ENCODE results near the gene KDM4F.
A peak's percentile ranks its signal among the peaks of the same experiment; 100 is the strongest.
"Not testable (repeated sequence)": the region's sequence is repeated elsewhere in the genome, so short reads cannot be mapped to it uniquely, and the experiment has no call there.

KDM4F gene

DNA sequence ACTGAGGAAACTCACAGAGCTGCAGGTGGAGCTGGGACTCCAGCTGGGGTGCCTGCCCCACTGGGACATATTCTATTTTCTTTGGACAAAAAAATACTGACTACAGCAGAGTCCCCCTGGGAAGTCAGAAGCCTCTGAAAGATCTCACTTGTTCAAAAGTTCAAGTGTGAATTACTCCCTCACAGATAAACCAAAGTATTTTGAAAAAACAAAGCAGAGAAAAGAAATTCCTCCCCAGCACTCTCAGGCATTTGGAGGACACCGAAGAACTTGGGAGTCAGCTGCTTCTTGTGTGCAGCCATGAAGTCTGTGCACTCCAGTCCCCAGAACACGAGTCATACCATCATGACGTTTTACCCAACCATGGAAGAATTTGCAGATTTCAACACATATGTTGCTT lies at the start of gene KDM4F:
TSS of gene KDM4F (plus strand) at position 301 of the 400 bp plus-strand sequence.
- not testable (repeated sequence) for DNase-seq

DNA sequence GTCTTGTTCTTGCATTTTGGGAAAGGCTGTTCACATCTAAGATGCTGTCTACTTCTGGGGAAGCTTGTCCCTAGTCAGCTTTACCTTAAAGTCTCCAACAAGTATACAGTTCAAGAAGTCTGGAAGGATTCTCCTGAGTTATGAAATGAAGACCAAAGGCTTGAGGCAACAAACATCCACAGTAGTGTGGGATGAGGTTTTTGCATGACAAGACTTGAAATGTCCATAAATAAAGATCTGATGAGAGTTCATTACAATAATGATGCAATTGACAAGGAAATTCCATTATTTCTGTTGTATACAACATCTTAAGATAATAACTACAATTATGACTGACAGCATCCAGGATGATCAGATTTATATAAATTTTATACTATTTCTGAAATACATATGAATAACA lies 45.5 kb upstream of the KDM4F start:
- no peak for DNase-seq

DNA sequence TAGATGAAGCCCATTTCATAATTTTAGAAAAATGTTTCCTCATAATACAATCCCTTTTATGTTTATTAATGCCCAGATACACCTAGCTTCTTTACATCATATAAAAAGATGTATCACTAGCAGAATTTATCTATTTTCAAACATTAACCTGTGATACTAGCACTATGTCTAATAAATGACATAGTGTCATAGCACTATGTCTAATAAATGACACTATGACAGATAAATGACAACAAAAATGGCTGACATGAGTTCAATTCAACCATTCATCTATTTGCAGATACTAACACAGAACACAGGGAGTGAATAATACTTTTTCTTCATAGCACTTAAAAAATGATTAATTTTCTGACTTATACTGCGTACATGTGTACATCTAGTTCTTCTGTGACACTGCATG lies 43.6 kb upstream of the KDM4F start:
- DNase-seq = no peak

DNA sequence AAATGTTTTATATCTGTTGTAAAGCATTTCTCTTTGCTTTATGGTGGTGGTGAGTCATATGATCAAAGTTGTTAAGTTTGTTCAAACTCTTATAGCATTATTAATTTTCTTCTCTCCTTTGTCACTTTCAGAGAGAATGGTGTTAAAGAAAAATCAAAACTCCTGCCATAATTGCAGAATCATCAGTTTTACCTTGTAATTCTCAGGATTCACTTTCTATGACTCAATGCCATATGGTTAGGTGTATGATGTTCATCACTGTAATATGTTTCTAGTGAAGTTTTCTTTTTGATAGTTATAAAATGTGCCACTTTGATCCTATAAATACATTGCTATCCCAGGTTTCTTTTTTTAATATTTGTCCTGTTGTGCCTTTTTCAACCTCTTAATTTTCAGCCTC lies 37.8 kb upstream of the KDM4F start:
- DNase-seq = no peak

DNA sequence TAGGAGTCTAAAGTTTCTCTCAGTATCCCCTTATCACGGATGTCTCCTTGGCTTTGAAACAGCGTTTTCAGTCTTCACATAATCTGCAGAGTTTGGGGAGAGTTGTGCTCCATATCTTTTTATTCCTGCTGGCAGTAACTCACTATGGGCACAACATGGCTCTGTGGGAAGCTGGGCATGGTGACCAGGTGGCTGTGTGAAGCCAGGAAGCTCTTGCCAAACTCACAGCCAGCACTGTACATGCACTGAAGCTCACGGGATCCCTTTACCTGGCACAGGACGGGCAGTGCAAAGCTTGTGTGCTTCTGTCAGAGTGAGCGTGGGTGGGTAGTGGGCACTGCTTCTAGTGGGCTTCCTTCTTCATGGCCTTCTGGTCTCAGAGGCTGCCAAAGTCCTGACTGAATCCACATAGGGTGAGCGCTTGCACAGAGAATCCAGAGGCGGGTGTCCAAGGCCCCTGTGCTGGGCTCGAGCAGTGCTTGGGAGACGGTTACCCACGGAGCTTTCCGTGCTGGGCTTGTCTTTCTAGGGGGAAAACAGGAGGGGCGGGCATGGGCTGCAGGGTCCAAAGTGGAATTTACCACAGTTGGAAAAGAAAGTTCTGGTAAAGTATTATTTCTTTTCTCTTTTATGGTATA lies 34.9 kb upstream of the KDM4F start:
- DNase-seq = no peak

DNA sequence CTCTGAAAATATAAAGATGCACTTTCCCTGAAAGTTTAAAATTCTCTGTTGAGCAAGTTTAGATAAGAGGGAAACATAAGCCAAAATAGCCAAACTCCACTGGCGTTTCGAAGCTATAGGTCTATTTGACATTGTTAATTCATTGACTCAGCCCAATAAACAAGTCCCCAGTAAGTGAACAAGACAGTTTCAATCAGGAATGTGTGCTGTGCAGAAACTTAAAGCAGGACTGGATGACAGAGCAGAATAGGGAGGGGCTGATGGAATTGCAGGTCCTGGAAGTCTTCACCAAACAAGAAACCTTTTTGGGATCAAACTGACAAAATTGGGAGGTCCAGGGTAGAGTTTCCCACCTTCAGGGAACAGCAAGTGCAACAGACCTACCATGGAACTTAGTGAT lies 33.1 kb upstream of the KDM4F start:
- no peak for DNase-seq

DNA sequence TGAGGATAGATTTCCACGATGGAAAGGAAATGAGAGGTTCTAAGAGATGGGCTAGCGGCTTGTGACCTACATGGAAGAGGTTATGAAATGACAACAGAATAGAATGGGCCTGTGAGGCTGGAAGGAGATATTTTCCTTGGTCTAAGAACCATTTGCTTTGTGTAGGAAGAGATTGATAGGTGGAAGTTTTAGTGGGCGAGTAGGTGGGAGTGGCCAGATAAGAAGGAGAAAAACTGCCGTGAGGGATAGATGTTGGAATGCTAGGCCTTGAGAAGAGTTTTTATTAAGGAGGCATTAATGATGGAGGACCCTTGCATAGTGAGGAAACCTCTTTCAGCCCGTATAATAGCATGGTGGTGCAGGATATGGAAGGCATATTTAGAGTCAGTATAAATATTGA lies 27.8 kb upstream of the KDM4F start:
- DNase-seq = not testable (repeated sequence)

DNA sequence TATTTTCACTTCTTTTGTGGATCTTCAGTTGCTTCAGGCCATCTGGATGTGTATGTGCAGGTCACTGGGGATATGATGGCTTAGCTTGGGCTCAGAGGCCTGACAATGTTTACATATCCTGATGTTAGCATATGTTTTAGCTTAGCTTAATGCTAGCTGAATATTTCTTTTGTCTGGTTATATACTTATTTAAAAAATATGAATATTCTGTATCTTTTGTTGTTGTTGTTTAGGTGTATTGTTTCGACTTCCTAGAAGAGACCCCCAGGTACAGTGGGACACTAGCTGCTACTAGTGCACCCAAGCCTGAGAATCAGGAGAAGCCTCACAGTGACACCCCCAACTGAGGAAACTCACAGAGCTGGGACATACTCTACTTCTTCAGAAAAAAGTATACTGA lies 24.3 kb upstream of the KDM4F start, which contains the start of gene KDM4E:
TSS of gene KDM4E (plus strand) at position 301 of the 400 bp plus-strand sequence. CDS start 300 bp downstream, outside the sequence.
- DNase-seq = no peak

DNA sequence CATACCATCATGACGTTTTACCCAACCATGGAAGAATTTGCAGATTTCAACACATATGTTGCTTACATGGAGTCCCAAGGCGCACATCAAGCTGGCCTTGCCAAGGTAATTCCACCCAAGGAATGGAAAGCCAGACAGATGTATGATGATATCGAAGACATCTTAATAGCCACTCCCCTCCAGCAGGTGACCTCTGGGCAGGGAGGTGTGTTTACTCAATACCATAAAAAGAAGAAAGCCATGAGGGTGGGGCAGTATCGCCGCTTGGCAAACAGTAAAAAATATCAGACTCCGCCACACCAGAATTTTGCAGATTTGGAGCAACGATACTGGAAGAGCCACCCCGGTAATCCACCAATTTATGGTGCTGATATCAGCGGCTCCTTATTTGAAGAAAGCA lies 23.6 kb upstream of the KDM4F start:
- DNase-seq = not testable (repeated sequence)

DNA sequence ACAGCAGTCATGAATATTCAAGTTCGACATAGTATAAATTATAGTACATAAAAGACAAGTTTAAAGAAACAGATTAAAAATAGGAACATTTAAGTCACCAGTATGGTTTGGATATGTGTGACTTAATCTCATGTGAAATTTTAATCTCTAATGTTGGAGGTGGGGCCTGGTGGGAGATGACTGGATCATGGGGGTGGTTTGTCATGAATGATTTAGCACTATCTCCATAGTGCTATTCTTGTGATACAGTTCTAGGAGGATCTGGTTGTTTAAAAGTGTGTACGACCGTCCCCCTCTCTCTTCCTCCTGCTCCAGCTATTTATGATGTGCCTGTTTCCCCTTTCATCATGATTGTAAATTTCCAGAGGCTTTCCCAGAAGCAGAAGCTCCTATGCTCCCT lies 20.9 kb upstream of the KDM4F start:
- DNase-seq = no peak

DNA sequence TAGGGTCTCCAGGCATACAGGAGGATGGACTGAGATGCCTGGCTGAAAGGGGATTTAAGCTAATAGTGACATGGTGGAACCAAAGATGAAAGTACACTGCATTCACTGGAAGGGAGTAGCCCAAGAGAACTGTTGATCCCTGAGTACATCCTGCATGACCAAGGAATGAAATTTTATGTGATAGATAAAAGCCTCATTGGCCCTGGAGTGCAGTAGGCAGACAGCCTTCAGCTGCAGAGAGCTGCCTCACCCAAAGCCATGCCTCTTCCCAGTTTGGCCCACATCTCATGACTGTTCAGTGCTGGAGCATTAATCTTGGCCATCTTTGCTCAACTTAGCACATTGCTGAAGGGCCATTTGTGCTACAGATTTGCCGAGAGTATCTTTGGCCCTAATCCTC lies 16.2 kb upstream of the KDM4F start:
- no peak for DNase-seq

DNA sequence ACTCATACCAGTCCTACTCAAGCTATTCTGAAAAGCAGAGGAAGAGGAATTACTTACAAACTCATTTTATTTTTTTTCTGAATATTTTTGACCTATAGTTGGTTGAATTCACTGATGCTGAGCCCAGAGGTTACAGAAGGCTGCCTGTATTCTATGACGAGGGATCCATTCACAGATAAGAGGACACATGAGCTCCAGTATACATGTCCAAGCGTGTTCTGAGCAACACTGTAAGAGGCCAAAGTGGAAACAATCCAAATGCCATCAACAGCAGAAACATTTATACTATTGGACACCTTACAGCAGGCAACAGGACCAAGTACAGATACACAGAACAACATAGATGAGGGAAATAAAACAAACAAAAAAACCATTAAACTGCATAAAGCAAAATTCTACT lies 13.9 kb upstream of the KDM4F start:
- DNase-seq = no peak

DNA sequence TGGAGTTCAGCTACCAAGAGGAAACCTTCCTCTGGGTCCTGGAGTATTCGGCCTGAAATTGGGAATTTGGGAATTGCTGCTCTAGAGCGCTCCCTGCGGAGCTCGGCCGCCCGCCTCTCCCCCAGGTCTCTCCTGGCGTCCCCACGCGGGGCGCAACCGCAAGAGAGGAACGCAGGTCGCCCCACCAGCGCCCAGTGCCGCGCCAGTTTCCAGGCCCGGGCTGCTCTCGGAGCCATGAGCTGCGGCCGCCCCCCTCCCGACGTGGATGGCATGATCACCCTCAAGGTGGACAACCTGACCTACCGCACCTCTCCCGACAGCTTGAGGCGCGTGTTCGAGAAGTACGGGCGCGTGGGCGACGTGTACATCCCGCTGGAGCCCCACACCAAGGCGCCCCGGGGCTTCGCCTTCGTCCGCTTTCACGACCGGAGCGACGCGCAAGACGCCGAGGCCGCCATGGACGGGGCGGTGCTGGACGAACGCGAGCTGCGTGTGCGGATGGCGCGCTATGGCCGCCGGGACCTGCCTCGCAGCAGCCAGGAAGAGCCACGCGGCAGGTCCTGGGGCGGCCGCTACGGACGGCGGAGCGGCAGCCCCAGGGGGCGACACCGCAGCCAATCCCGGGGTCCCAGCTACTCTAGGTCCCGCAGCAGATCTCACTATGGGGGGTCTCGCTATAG lies 11.7 kb upstream of the KDM4F start:
- DNase-seq = not testable (repeated sequence)

DNA sequence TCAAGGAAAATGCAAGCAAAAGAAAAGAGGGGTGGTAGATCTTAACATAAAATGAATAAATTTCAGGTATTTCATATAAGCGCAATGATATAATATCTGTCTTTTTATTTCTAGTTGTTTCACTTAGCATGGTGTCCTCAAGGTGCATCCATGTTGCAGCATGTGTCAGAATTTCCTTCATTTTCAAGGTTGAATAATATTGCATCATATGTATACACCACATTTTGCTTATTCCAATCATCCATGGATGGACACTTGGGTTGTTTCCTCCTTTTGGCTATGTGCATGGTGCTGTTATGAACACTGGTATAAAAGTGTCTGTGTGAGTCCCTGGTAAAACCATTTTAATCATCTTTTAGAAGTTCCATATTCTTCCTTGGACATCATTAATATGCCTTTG lies 7.0 kb upstream of the KDM4F start:
- DNase-seq = no peak

DNA sequence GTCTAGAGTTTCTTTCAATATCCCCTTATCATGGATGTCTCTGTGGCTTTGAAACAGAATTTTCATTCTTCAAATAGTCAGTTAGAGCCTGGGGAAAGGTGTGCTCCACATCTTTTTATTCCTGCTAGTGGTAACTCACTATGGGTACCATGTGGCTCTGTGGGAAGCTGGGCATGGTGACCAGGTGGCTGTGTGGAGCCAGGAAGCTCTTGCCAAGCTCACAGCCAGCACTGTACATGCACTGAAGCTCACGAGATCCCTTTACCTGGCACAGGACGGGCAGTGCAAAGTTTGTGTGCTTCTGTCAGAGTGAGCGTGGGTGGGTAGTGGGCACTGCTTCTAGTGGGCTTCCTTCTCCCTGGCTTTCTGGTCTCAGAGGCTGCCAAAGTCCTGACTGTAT lies 6.3 kb upstream of the KDM4F start:
- no peak for DNase-seq

DNA sequence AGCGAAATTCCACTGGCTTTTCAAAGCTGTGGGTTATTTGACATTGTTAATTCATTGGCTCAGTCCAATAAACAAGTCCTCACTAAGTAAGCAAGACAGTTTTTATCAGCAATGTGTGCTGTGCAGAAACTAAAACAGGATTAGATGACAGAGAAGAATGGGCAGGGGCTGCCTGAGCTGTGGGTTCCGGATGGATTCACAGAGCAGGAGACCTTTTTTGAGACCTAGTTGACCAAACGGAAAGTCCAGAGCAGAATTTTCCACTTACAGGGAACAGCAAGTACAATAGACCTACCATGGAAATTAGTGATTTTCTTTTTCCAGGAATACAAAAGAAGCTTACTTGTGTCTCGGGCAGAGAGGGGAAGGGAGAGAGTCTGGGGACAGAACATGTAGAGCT lies 5.2 kb upstream of the KDM4F start:
- no peak for DNase-seq

DNA sequence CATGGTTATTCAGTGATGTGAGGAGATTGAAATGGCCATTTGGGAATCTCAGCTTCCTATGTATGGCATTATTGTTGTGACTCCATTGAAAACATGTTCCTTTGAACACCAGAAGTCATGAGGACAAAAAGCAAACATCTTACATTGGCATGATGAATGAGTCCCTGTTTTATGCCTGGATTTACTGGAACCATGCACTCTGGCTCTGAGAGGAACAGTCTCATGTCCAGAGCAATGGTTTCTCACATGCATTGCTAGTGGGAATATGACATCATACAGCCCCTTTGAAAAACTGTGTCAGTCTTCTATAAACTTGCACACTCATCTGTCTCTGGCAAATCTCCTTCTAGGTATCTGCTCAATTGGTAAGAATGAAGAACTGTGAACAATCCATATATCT lies 3.4 kb upstream of the KDM4F start:
- no peak for DNase-seq

DNA sequence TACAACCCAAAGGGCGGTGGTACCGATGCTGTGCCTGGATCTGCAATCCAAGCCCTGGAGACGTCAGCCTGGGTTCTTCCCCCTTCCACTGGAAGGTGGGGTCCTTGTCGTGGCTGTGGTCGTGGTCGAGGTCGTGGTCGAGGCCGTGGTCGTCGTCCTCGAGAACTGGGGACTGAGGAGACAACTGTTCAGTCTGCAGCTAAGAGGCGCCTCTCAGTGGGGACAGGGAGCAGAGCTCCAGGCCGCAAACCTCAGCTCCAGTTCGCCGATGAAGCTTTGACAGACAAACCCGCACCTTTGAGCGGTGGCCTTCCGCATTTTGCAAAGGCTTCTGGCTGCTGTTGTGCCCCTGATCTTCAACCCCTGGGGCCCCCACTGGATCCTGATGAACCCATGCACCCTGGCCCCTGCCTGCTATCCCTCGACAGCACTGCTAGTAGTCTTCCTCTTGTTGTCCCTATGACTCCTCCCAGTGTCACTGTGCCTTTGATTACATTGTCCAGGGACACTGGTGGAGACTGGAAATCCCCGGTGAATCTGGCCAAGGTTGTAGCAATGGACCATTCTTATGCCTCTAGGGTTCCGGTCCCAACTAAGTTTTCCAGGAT lies 1.5 kb downstream of the KDM4F start:
- no peak for DNase-seq

DNA sequence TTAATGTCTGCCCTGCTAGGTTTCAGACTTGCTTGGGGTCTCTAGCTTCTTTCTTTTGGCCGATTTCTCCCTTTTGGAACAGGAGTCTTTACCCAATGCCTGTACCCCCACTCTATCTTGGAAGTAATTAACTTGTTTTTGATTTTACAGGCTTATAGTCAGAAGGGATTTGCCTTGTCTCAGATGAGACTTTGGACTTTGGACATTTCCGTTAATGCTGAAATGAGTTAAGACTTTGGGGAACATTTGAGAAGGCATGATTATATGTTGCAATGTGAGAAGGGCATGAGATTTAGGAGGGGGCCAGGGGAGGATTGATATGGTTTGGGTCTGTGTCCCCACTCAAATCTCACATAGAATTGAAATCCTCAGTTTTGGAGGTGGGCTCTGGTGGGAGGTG lies 5.1 kb downstream of the KDM4F start:
- DNase-seq = no peak

DNA sequence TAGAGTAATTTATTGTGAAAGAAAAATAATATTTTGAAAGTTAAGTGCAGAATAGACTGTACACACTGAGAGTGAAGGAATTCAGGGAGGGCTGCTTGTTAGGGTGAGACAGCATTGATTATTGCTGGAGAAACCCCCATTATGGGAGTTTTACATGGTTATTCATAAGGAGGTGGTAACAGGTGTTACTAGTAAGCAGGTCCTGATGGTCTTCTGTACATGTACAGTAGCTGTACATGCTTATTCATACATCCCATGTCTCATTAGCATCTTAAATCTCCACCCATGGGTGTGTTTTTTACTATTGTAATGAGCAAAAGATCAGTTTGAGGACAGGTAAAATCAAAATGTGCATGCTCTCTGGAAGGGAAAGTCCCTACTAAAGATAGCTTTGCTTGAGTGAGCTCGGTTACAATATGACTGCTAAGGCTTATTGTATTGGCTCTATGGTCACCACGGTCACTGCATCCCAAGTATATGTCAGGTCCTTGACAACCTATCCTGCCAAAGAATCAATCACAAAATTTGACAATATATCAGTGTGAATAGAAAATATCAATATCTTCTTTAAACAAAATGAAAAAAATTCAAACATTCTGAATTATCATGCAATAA lies 6.2 kb downstream of the KDM4F start:
- DNase-seq = no peak

DNA sequence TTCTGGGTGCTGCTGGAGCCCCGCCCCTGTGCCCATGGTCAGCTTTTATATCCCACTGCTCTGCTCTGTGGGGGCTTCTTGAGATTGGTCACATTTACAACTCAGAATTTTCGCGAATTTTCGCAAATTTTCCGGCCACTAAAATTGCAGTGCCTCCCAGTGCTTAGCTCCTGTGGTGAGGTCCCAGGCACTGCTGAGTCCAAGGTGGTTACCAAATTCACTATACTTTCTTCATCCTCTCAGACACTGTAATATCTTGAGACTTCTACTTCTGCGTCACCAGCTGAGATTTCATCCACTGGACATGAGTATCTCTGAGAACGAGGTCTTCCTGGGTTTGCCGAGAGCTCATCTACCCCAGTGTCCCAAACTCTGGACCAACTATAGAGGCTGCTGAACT lies 8.7 kb downstream of the KDM4F start:
- no peak for DNase-seq

DNA sequence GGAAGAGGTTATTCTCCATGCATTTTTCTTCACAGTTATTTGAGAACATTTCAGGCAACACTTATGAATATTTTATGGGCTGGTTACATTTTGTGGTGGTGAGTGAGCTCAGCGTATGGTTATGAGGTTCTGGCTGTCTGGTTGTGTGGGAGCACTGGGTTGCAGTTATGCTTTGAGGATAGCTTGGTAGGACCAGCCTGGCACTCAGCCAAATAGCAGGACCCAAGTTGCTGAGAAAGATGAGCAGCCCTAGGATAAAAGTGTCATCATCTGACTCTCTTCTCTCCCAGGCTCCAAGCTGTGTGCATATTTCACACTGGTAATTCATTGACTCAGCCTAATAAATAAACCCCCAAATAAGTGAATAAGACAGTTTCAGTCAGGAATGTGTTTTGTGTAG lies 9.4 kb downstream of the KDM4F start:
- DNase-seq = no peak

DNA sequence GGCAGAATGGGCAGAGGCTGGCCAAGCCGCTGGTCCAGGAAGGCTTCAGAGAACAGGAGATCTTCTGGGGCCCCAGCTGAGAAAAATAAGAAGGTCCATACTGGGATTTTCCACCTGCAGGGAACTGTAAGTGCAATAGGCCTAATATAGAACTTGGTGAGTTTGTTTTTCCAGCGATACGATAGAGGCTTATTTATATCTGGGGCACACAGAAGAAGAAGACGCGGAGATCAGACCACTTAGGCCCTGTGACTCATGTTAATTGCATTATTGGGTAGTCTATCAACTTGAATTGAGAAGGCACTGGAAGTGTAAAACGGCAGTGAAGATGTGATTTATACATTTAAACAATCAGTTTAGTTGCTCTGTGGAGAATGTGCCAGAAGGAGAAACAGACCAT lies 9.8 kb downstream of the KDM4F start:
- no peak for DNase-seq

DNA sequence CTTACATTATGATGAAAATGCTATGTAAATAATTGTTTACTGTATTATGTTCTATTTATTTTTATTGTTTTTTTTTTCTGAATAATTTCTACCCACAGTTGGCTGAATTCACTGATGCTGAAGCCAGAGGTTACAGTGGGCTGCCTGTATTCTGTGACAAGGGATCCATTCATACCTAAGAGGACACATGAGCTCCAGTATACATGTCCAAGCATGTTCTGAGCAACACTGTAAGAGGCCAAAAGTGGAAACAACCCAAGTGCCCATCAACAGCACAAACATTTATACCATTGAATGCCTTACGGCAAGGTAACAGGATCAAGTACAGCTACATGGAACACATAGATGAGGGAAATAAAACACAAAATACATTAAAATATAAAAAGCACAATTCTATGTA lies 16.1 kb downstream of the KDM4F start:
- peak; percentile 4 to 11 for DNase-seq
